TTC549 (cell line): ENCODE measurements around the gene FARS2.

Experiments
- FAIRE-seq: peaks from 2 replicates; lab custom pipeline; 2012; peaks lifted over from hg19 to GRCh38; lab: Jason Lieb, UNC

Gene FARS2

DNA sequence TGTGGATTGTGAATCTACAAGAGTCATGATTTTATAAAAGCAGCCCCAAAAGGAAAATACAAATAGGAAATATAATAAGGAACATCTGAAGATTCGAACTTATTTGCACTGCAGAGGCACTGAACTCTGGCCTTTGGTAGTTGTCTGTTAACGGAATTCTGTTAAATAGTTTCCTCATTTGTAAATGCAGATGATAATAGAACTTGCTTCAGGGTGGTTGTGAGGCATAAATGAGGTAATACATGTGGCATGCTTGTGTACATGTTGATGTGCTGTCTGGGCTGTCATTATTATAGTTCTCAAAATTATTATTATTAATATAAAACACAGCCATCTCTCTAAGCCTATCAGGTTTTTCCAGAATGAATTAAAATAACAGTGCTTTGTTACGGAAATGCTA, 443.4 kb downstream of the FARS2 start:
- no peak for FAIRE-seq

- no peak for FAIRE-seq
Measured at GRCh38 chr6:5705252-5705651, 443.9 kb downstream of the FARS2 start.

DNA sequence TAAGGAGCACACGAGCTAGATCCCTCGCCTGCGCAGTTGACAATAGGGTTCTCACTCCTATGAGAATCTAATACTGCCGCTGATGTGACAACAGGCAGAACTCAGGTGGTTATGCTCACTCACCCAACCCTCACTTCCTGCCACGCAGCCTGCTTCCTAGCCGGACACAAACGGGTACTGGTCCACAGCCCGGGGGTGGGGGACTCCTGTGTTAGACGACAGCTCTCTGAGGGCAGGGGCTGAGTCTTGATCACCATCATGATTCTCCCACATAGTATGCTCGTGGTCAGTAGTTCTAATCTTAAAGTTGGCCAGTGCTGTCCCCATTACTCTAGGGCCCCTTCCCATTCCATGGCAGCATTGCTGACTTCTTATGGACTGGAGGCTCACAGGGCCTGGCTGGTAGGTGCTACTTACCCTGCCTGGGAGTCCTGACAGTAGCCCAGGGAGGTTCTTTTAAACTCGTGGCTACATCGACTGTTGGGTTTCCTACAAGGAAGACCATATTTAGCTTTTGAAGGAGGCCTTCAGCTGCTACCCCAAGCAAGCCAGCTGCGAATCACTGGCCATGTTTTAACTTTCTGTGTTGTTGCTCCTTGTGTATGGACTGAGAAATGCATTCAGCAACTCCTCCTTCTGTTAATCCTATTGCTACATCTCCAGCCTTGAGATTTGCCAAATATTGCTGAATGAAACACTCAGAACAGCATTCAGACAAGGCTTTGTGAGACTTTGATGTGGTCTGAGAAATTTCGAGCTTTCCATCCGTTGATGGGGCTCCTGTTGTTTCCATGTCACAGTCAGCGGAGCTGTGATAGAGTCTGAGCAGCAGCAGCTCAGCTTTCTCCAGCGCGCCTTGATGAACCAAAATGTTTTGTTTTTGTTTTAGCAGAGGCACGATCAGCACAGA, 445.1 kb downstream of the FARS2 start:
- no peak for FAIRE-seq

GRCh38 chr6:5707281-5708045, 446.1 kb downstream of the FARS2 start:
- FAIRE-seq, result no peak

DNA sequence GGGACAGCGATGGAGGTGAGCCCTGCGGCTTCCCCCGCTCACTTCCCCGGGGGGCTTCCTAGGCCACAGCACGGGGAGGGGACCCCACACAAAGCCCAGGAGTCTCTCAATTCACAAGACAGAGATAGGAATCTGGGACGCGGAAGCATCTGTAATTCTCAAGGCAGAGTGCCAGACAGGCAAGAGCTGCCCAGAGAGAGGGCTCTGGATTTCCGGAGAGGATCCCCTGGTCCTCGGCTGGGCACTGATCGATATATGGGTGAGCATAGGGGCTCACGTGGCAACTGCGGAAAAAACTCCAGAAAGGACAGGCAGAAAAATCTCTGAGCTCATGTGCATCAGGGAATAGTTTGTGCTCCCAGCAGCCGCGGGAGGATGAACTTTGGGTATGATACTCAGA, 449.2 kb downstream of the FARS2 start:
- no peak for FAIRE-seq

DNA sequence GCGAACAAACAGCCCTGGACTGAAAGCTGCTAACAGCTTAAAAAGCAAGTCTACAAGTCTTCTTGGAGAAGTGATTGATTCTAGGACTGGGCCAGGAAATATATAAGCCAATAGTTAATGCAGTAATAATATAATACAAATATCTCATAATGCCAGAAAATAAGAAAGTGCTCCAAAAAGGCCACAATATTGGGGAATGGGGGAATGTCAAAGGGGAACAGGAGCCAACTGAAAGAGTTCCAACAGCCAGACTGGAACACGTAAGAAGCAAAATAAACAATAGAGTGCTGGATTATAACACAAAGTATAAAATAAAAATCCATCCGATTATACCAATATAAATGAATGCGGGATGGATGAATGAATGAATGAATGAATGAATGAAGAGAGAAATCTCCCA, 449.6 kb downstream of the FARS2 start:
- FAIRE-seq, result no peak

GRCh38 chr6:5712349-5713215, 451.3 kb downstream of the FARS2 start:
- FAIRE-seq, result no peak

DNA sequence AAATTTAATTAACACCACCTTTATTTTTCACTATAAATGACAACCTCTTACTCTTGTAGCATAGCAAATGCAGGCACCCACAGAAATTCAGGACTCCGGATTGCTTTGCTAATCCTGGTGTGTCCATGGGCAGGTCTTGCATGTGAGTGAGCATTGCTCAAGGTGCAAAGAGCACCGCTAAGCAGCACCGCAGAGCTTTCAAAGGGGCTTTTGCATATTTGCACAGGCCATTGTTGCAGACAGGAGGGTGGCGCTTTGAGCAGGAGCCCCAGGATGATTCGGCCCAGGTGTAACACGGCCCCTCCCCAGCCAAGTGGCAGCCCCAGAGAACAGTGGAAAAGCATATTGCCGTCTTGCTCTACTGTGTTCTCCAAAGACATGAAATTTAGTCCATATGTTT, 452.2 kb downstream of the FARS2 start:
- no peak for FAIRE-seq

DNA sequence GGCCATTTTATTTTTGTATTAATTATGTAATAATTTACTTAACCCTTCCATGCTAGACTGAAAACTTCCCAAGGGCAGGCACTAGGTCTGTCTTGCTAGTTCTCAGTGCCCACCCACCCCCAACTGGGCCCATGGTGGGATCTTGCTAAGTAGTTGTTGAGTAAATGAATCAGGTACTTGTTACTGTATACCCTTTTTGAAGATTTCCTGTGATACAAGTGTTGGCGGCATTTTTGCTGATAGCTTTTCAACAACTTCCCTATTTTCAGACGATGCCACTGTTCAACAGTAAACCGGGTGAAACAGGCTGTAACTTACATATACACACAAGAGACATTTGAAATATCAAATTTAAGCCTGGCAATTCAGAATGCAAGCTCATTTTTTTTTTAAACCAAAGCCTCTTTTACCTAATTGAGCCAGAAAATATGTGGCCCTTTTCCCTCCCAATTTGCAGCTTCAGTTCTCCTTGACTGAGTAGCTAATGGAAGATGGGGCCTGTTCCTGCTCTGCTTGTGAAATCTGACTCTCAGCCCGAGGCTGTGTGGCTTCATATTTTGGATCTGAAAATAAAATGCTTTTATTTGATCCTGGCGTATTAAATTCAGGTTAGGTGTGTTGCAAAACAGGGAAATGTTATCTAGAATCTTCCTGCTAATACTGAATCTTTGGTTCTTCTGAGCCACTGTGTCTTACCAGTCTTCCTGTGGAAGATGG, 457.1 kb downstream of the FARS2 start:
- no peak for FAIRE-seq

- FAIRE-seq, result no peak
Measured at GRCh38 chr6:5723841-5724691, 462.8 kb downstream of the FARS2 start.

- FAIRE-seq, result no peak
Measured at GRCh38 chr6:5724911-5725310, 463.6 kb downstream of the FARS2 start.

GRCh38 chr6:5726976-5727718, 465.8 kb downstream of the FARS2 start:
- no peak for FAIRE-seq

- FAIRE-seq, result no peak
Measured at GRCh38 chr6:5728351-5729079, 467.2 kb downstream of the FARS2 start.

- FAIRE-seq, result no peak
Measured at GRCh38 chr6:5729080-5729434, 467.7 kb downstream of the FARS2 start.

DNA sequence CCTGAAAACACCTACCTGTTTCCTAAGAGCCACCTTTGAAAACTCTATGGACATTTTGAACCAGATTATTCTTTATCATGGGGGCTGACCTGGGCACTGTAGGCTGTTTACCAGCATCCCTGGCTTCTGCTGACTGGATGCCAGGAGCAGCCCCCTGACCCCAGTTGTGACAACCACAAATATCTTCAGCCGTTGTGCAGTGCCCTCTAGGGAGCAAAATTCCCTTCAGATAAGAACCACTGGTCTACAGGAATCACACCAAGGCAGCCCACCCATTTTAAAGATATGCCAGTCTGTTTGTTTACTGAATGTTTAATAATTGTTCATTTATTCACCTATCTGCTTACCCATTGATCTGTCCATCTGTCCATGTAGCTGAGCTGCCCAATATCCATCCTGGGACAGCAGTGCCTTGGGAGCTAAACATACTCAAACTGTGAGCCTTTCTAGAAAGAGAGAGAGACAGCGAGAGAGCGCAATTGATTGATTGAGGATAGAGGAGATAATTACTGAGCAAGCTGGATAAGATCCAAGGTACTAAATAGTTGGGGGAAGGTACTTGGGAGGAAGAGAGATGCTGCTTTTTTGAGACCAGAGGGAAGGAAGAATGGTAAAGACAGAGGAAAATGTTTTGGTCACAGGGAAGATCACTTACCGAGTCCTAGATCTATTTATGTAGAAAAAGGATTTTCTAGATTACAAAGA, 468.7 kb downstream of the FARS2 start:
- FAIRE-seq, result no peak

DNA sequence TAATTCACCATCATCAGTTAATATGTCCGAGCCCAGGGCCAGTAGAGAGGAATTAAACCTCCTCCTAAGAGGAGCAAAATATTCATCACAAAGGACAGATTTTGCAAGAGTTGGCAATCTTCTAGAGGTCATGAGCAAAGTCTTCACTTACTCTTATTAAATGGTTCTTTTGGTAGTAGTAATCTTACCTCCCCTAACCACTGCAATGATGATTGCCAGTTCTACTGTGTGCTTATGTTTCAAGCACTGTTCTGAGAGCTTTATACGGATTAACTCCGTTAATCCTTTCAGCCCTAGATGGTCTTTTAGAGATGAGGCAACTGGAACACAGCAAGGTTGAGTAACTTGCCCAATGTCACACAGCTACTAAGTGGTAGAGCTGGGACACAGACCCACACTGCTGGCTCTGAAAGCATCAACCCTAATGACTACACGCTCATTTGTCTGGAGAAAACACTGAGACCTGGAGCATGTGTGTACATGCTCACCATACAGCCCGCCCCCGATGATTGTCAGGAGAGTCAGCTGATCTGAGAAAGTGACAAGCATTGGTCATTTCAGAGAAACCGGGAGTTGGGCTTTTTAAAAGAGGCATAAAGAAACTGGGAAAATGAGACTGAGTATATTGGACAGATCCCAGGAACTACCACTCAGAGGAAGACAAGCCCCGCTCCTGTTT, 469.4 kb downstream of the FARS2 start:
- FAIRE-seq, result no peak

DNA sequence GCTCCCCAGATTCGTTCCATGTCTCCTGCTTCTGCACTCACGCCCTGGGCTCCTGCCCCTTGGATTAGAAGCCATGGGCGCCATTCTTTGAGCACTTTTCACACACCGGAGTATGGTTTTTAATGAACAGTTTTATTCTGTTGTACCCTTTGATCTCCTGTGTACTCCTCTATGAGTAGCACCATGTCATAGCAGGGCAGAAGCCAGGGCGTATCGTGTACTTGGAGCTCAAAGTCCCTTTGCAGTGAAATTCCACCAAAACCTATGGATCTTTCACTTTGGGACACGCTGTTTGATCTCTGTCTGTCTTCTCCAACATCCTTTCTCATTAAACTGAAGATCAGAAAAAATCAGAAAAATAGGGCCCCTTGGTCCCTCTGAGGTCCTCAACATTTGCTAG, 470.1 kb downstream of the FARS2 start:
- FAIRE-seq, result no peak

- FAIRE-seq, result no peak
Measured at GRCh38 chr6:5732496-5732895, 471.2 kb downstream of the FARS2 start.
